HG03196 (cell line): ENCODE data around the gene NRCAM.

ENCODE experiments used
- ATAC-seq: cut with Tn5 transposase; IDR thresholded peaks from one replicate; pipeline ENCODE4 v1.9.1; 2021; ENCODE audit not compliant: unreplicated experiment

NRCAM gene

GRCh38 chr7:108460964-108461363 lies 4.7 kb upstream of the NRCAM start:
- no peak for ATAC-seq

GRCh38 chr7:108459922-108460551 lies 3.8 kb upstream of the NRCAM start:
- peak; percentile 59 for ATAC-seq

GRCh38 chr7:108457871-108458270 lies 1.6 kb upstream of the NRCAM start:
- ATAC-seq, result no peak

- ATAC-seq, result no peak
Observed at GRCh38 chr7:108456845-108457540, 757 bp upstream of the NRCAM start.

GRCh38 chr7:108455551-108455997 lies 662 bp downstream of the NRCAM start:
- ATAC-seq, result no peak

- no peak for ATAC-seq
Observed at GRCh38 chr7:108454674-108455550, 1.3 kb downstream of the NRCAM start.

GRCh38 chr7:108454317-108454673 lies 1.9 kb downstream of the NRCAM start:
- ATAC-seq, result no peak

- no peak for ATAC-seq
Observed at GRCh38 chr7:108453320-108453719, 2.9 kb downstream of the NRCAM start.

- no peak for ATAC-seq
Observed at GRCh38 chr7:108452707-108453106, 3.5 kb downstream of the NRCAM start.

GRCh38 chr7:108451296-108451848 lies 4.9 kb downstream of the NRCAM start:
- ATAC-seq, result no peak

GRCh38 chr7:108450160-108450559 lies 6.1 kb downstream of the NRCAM start:
- ATAC-seq, result no peak

- ATAC-seq, result no peak
Observed at GRCh38 chr7:108449521-108449920, 6.7 kb downstream of the NRCAM start.

GRCh38 chr7:108448584-108449505 lies 7.4 kb downstream of the NRCAM start:
- no peak for ATAC-seq

GRCh38 chr7:108442039-108442568 lies 14.1 kb downstream of the NRCAM start:
- ATAC-seq, result no peak

- no peak for ATAC-seq
Observed at GRCh38 chr7:108441392-108441955, 14.8 kb downstream of the NRCAM start.

- ATAC-seq, result no peak
Observed at GRCh38 chr7:108440613-108441012, 15.6 kb downstream of the NRCAM start.

GRCh38 chr7:108436906-108437305 lies 19.3 kb downstream of the NRCAM start:
- ATAC-seq, result no peak

GRCh38 chr7:108434010-108434409 lies 22.2 kb downstream of the NRCAM start:
- ATAC-seq, result no peak

GRCh38 chr7:108431099-108431498 lies 25.1 kb downstream of the NRCAM start:
- no peak for ATAC-seq

GRCh38 chr7:108430664-108431063 lies 25.6 kb downstream of the NRCAM start:
- no peak for ATAC-seq
